Peyer's patch (tissue), 4 donors: ENCODE data around the gene SLC39A9. TPM values are rescaled to one million over a fixed set of nuclear protein-coding genes. Genes with fewer than 3 reads are reported as not detected.

Source experiments
- total RNA-seq, 4 donors: library from RNA; depleted of rRNA; stranded (reverse); fragments of >200 nt; gene quantifications; one replicate each; pipeline ENCODE4 v1.1.0, GENCODE V29; 2016

The SLC39A9 gene
- total RNA-seq, 4 donors from 2014 or later: 30.5 to 113 (median 77.9) TPM

Other genes with a start within 250 kb of the SLC39A9 start
- 10 to 100 TPM; 38.7 to 57.8 (median 48.9) TPM for gene DCAF5, start 245.6 kb upstream of the SLC39A9 start, total RNA-seq
- 10 to 100 TPM; 12.1 to 19.2 (median 15.2) TPM for gene EXD2, start 207.2 kb upstream of the SLC39A9 start, total RNA-seq
- 10 to 100 TPM in 2 of 4 donors, 1 to 10 TPM in 2; 4.4 to 47.9 (median 11.6) TPM for gene GALNT16, start 138.5 kb upstream of the SLC39A9 start, total RNA-seq
- gene ERH, start 393 bp upstream of the SLC39A9 start, total RNA-seq: 10 to 100 TPM; 35.2 to 99.9 (median 50.4) TPM
- not detected for gene PLEKHD1, start 86.0 kb downstream of the SLC39A9 start, total RNA-seq
- gene CCDC177, start 176.2 kb downstream of the SLC39A9 start, total RNA-seq: not detected
- gene SUSD6, start 212.9 kb downstream of the SLC39A9 start, total RNA-seq: 100 to 1,000 TPM in 3 of 4 donors, 10 to 100 TPM in 1; 33.8 to 125 (median 113) TPM